IPS DF 6.9 (cell line): ENCODE measurements around the gene GABRG3.

Source experiments
- DNase-seq: peaks from one replicate; pipeline ENCODE4 v3.0.0-alpha.2; 2013; ENCODE audit warnings: low read depth, low spot score
- H3K27ac ChIP-seq: one replicate; pipeline ENCODE4 v1.5.1; 2013; ENCODE audit warnings: low read length, control low read depth
- H3K27me3 ChIP-seq: 2 replicates; pipeline ENCODE4 v1.6.1; 2013; ENCODE audit warnings: mild to moderate bottlenecking, low read length; ENCODE audit not compliant: control insufficient read depth, insufficient read depth
- H3K36me3 ChIP-seq: 2 replicates; pipeline ENCODE4 v1.6.1; 2013; ENCODE audit warnings: low read length; ENCODE audit not compliant: control insufficient read depth, insufficient read depth
- H3K4me1 ChIP-seq: 2 replicates; pipeline ENCODE4 v1.6.1; 2013; ENCODE audit warnings: low read length; ENCODE audit not compliant: control insufficient read depth, insufficient read depth
- H3K4me3 ChIP-seq: 2 replicates; pipeline ENCODE4 v1.5.1; 2013; ENCODE audit warnings: mild to moderate bottlenecking, low read length
- H3K9me3 ChIP-seq: 2 replicates; pipeline ENCODE4 v1.6.1; 2013; ENCODE audit warnings: low read length, inconsistent platforms; ENCODE audit not compliant: control insufficient read depth, insufficient read depth
- WGBS: extraction: QIAGEN DNeasy Blood & Tissue Kit; methylation state at CpG from one replicate; pipeline ENCODE4 v1.1.7; 2013; ENCODE audit warnings: mixed read lengths, missing lambda C conversion rate; ENCODE audit not compliant: insufficient read length, insufficient coverage; 5-methylcytosine and 5-hydroxymethylcytosine counted together

Gene GABRG3

GRCh38 chr15:27248251-27248650 is 277.3 kb downstream of the GABRG3 start:
- Histone ChIP-seq H3K4me3 (no peak overlapping the region), H3K9me3 (peaks cover 2% of the 10 kb centered on the region; the same call in 1 of the 2 replicates), H3K36me3 (no peaks in the 10 kb centered on the region; the same call in 1 of the 2 replicates), H3K27me3 (no peaks in the 10 kb centered on the region), H3K4me1 (no peaks in the 10 kb centered on the region), H3K27ac (no peak overlapping the region)
- WGBS: no CpG with 5 or more reads among the region's 3 CpGs
- DNase-seq: no peak

- Histone ChIP-seq H3K9me3 (peaks cover 2% of the 10 kb centered on the region; the same call in 1 of the 2 replicates), H3K36me3 (no peaks in the 10 kb centered on the region; the same call in 1 of the 2 replicates), H3K27me3 (no peaks in the 10 kb centered on the region), H3K27ac (no peak overlapping the region), H3K4me3 (no peak overlapping the region), H3K4me1 (no peaks in the 10 kb centered on the region)
- DNase-seq: no peak
- no CpG with 5 or more reads among the region's 23 CpGs for WGBS
Observed at GRCh38 chr15:27249046-27249759, 278.2 kb downstream of the GABRG3 start.

GRCh38 chr15:27249760-27250109 is 278.8 kb downstream of the GABRG3 start:
- Histone ChIP-seq H3K27ac (no peak overlapping the region), H3K4me1 (no peaks in the 10 kb centered on the region), H3K36me3 (no peaks in the 10 kb centered on the region; the same call in 1 of the 2 replicates), H3K9me3 (peaks cover 2% of the 10 kb centered on the region; the same call in 1 of the 2 replicates), H3K27me3 (no peaks in the 10 kb centered on the region), H3K4me3 (no peak overlapping the region)
- no CpG with 5 or more reads among the region's 3 CpGs for WGBS
- no peak for DNase-seq

- Histone ChIP-seq H3K27me3 (no peaks in the 10 kb centered on the region), H3K27ac (no peak overlapping the region), H3K36me3 (no peaks in the 10 kb centered on the region; the same call in 1 of the 2 replicates), H3K4me3 (no peak overlapping the region), H3K9me3 (peaks cover 2% of the 10 kb centered on the region; the same call in 1 of the 2 replicates), H3K4me1 (no peaks in the 10 kb centered on the region)
- no peak for DNase-seq
- no CpG with 5 or more reads among the region's 6 CpGs for WGBS
Observed at GRCh38 chr15:27250223-27250622, 279.2 kb downstream of the GABRG3 start.

GRCh38 chr15:27254055-27254454 is 283.1 kb downstream of the GABRG3 start:
- no peak for DNase-seq
- H3K4me3 ChIP-seq: no peak overlapping the region
- H3K9me3 ChIP-seq: peaks cover 2% of the 10 kb centered on the region; the same call in 1 of the 2 replicates
- H3K27ac ChIP-seq: no peak overlapping the region
- H3K4me1 ChIP-seq: no peaks in the 10 kb centered on the region
- WGBS: no CpG with 5 or more reads among the region's 9 CpGs
- H3K27me3 ChIP-seq: no peaks in the 10 kb centered on the region
- H3K36me3 ChIP-seq: no peaks in the 10 kb centered on the region; the same call in 1 of the 2 replicates

- peaks cover 2% of the 10 kb centered on the region; the same call in 1 of the 2 replicates for H3K9me3 ChIP-seq
- no CpG with 5 or more reads among the region's 3 CpGs for WGBS
- no peak for DNase-seq
- no peak overlapping the region for H3K4me3 ChIP-seq
- no peaks in the 10 kb centered on the region for H3K4me1 ChIP-seq
- H3K36me3 ChIP-seq: no peaks in the 10 kb centered on the region
- no peak overlapping the region for H3K27ac ChIP-seq
- no peaks in the 10 kb centered on the region for H3K27me3 ChIP-seq
Observed at GRCh38 chr15:27254801-27255200, 283.8 kb downstream of the GABRG3 start.

- Histone ChIP-seq H3K27ac (no peak overlapping the region), H3K27me3 (no peaks in the 10 kb centered on the region), H3K4me3 (no peak overlapping the region), H3K36me3 (no peaks in the 10 kb centered on the region), H3K4me1 (no peaks in the 10 kb centered on the region), H3K9me3 (peaks cover 2% of the 10 kb centered on the region; the same call in 1 of the 2 replicates)
- no CpG with 5 or more reads among the region's 5 CpGs for WGBS
- DNase-seq: no peak
Observed at GRCh38 chr15:27256446-27256845, 285.5 kb downstream of the GABRG3 start.

- no peaks in the 10 kb centered on the region; the same call in 1 of the 2 replicates for H3K9me3 ChIP-seq
- no peak for DNase-seq
- H3K36me3 ChIP-seq: no peaks in the 10 kb centered on the region
- H3K4me1 ChIP-seq: no peaks in the 10 kb centered on the region
- H3K27ac ChIP-seq: no peak overlapping the region
- H3K27me3 ChIP-seq: no peaks in the 10 kb centered on the region
- no CpG with 5 or more reads among the region's 4 CpGs for WGBS
- H3K4me3 ChIP-seq: no peak overlapping the region
Observed at GRCh38 chr15:27258287-27258686, 287.3 kb downstream of the GABRG3 start.

- no CpG with 5 or more reads among the region's 4 CpGs for WGBS
- no peaks in the 10 kb centered on the region; the same call in 1 of the 2 replicates for H3K9me3 ChIP-seq
- no peak for DNase-seq
Observed at GRCh38 chr15:27260523-27260922, 289.5 kb downstream of the GABRG3 start.

GRCh38 chr15:27268923-27269322 is 297.9 kb downstream of the GABRG3 start:
- Histone ChIP-seq H3K4me1 (no peaks in the 10 kb centered on the region), H3K27ac (no peak overlapping the region), H3K27me3 (no peaks in the 10 kb centered on the region), H3K4me3 (no peak overlapping the region), H3K36me3 (no peaks in the 10 kb centered on the region), H3K9me3 (no peaks in the 10 kb centered on the region)
- DNase-seq: no peak
- no CpG with 5 or more reads among the region's 3 CpGs for WGBS

More at GRCh38 chr15:27260523-27260922, 289.5 kb downstream of the GABRG3 start:
- Histone ChIP-seq H3K4me1 (no peaks in the 10 kb centered on the region), H3K36me3 (no peaks in the 10 kb centered on the region), H3K4me3 (no peak overlapping the region), H3K27ac (no peak overlapping the region), H3K27me3 (no peaks in the 10 kb centered on the region)

GRCh38 chr15:27271258-27271657 is 300.3 kb downstream of the GABRG3 start:
- no peaks in the 10 kb centered on the region for H3K36me3 ChIP-seq
- no peak overlapping the region for H3K4me3 ChIP-seq
- no CpG with 5 or more reads among the region's 15 CpGs for WGBS
- H3K9me3 ChIP-seq: no peaks in the 10 kb centered on the region
- peaks cover 2% of the 10 kb centered on the region; the same call in 1 of the 2 replicates for H3K4me1 ChIP-seq
- H3K27me3 ChIP-seq: no peaks in the 10 kb centered on the region
- DNase-seq: no peak
- no peak overlapping the region for H3K27ac ChIP-seq
